IPS-NIHi7 (cell line): Measurements from ENCODE around the gene PLCD4.
A peak's percentile ranks its signal among the peaks of the same experiment; 100 is the strongest.

Experiments used
- DNase-seq: peaks from one replicate; pipeline ENCODE4 v3.0.0; 2012; ENCODE audit warnings: mixed read lengths; ENCODE audit errors: extremely low spot score

PLCD4 gene

GRCh38 chr2:218607436-218608115 is at the start of gene PLCD4:
TSS of gene PLCD4 (plus strand) at chr2:218607899. CDS start at chr2:218615740, 7,841 bp downstream.
- DNase-seq: peak; percentile 27

GRCh38 chr2:218557941-218558340 is 49.8 kb upstream of the PLCD4 start:
- DNase-seq: no peak

- no peak for DNase-seq
Measured at GRCh38 chr2:218558986-218559385, 48.7 kb upstream of the PLCD4 start.

GRCh38 chr2:218564056-218564455 is 43.6 kb upstream of the PLCD4 start:
- DNase-seq: no peak

GRCh38 chr2:218566296-218566695 is 41.4 kb upstream of the PLCD4 start:
- no peak for DNase-seq

- DNase-seq: peak; percentile 79
Measured at GRCh38 chr2:218567797-218568189, 39.9 kb upstream of the PLCD4 start.

- DNase-seq: peak; percentile 97
Measured at GRCh38 chr2:218568190-218569037, 39.3 kb upstream of the PLCD4 start, which contains the start of the genes CNOT9 and USP37. TSS of gene CNOT9 (plus strand) at chr2:218568839. CDS start at chr2:218568955, 116 bp downstream. TSS of gene USP37 (minus strand) at chr2:218568351. CDS start at chr2:218558653, 9,698 bp downstream.

GRCh38 chr2:218569038-218569431 is 38.7 kb upstream of the PLCD4 start:
- peak; percentile 36 for DNase-seq

- DNase-seq: peak; percentile 11
Measured at GRCh38 chr2:218569661-218570500, 37.8 kb upstream of the PLCD4 start.

- DNase-seq: no peak
Measured at GRCh38 chr2:218570850-218571249, 36.8 kb upstream of the PLCD4 start.

GRCh38 chr2:218576854-218577253 is 30.8 kb upstream of the PLCD4 start:
- DNase-seq: no peak

GRCh38 chr2:218577482-218578220 is 30.0 kb upstream of the PLCD4 start:
- no peak for DNase-seq

GRCh38 chr2:218578272-218578877 is 29.3 kb upstream of the PLCD4 start:
- DNase-seq: no peak

GRCh38 chr2:218582076-218582475 is 25.6 kb upstream of the PLCD4 start:
- DNase-seq: no peak

GRCh38 chr2:218583983-218584850 is 23.5 kb upstream of the PLCD4 start:
- no peak for DNase-seq

GRCh38 chr2:218585541-218585940 is 22.2 kb upstream of the PLCD4 start:
- DNase-seq: no peak

GRCh38 chr2:218605432-218605831 is 2.3 kb upstream of the PLCD4 start:
- DNase-seq: no peak

- no peak for DNase-seq
Measured at GRCh38 chr2:218615868-218616315, 8.2 kb downstream of the PLCD4 start.

- no peak for DNase-seq
Measured at GRCh38 chr2:218618102-218618860, 10.6 kb downstream of the PLCD4 start.
